H1 (cell line): ENCODE measurements around the gene MAP3K15. TPM values are rescaled to one million over a fixed set of nuclear protein-coding genes. Genes with fewer than 3 reads are reported as not detected.

Experiments
- CTCF ChIA-PET: fragments of 300-600 bp; sonication (Branson Sonifier 250); formaldehyde crosslinking; loops from one replicate; lab custom pipeline; 2021; ENCODE audit not compliant: partially characterized antibody; lab: Charles Lee
- POLR2A ChIA-PET: fragments of 300-600 bp; sonication (Branson Sonifier 250); formaldehyde crosslinking; loops from one replicate; lab custom pipeline; 2021; ENCODE audit warnings: inconsistent platforms; ENCODE audit not compliant: partially characterized antibody; lab: Charles Lee
- DNase-seq, 2 experiments: peaks; one replicate each; pipeline versions ENCODE4 v3.0.0 to v3.0.0-alpha.2; 2010 to 2022; ENCODE audit warnings: low spot score in 2 of 2, low read depth in 1 of 2, mixed read lengths in 1 of 2
- FAIRE-seq: peaks from 2 replicates; lab custom pipeline; 2011; peaks lifted over from hg19 to GRCh38; lab: Jason Lieb, UNC
- H2AFZ ChIP-seq: 2 replicates; pipeline ENCODE4 v1.8.1; 2012; ENCODE audit warnings: low read length, inconsistent platforms
- H2AK5ac ChIP-seq: 2 replicates; pipeline ENCODE4 v1.6.1; 2013; ENCODE audit warnings: low read depth, low read length
- H2BK120ac ChIP-seq: replicated peaks from 2 replicates; pipeline ENCODE3; 2013; ENCODE audit warnings: low read depth, low read length, inconsistent platforms
- H2BK12ac ChIP-seq: 2 replicates; pipeline ENCODE4 v1.6.1; 2013; ENCODE audit warnings: low read depth, low read length
- H2BK15ac ChIP-seq: 2 replicates; pipeline ENCODE4 v1.6.1; 2013; ENCODE audit warnings: low read length
- H2BK20ac ChIP-seq: 2 replicates; pipeline ENCODE4 v1.6.1; 2013; ENCODE audit warnings: low read length
- H2BK5ac ChIP-seq: 2 replicates; pipeline ENCODE4 v1.6.1; 2013; ENCODE audit warnings: low read depth, low read length
- H3K14ac ChIP-seq: 2 replicates; pipeline ENCODE4 v1.6.1; 2013; ENCODE audit warnings: inconsistent platforms; ENCODE audit not compliant: insufficient read length
- H3K18ac ChIP-seq: 2 replicates; pipeline ENCODE4 v1.6.1; 2013; ENCODE audit warnings: low read length; ENCODE audit errors: extremely low read depth
- H3K23ac ChIP-seq: 2 replicates; pipeline ENCODE4 v1.6.1; 2013; ENCODE audit warnings: inconsistent platforms; ENCODE audit not compliant: insufficient read length
- H3K23me2 ChIP-seq: 2 replicates; pipeline ENCODE4 v1.6.1; 2013; ENCODE audit warnings: low read depth, low read length
- H3K27ac ChIP-seq: 2 replicates; pipeline ENCODE4 v1.6.1; 2011; ENCODE audit warnings: low read depth, low read length, inconsistent platforms
- H3K27me3 ChIP-seq, 4 experiments: replicated peaks in 1 of 4; 1 replicate in 1 of 4; 2 replicates in 3 of 4; pipeline versions ENCODE4 v1.6.1 to v1.8.1; 2011 to 2013; ENCODE audit warnings: low read length in 3 of 4, mild to moderate bottlenecking in 3 of 4, inconsistent platforms in 2 of 4, mixed read lengths in 2 of 4, moderate library complexity in 1 of 4; ENCODE audit not compliant: control insufficient read depth in 3 of 4, insufficient read depth in 3 of 4; ENCODE audit errors: extremely low read depth in 1 of 4
- H3K36me3 ChIP-seq, 4 experiments: 2 replicates each; pipeline versions ENCODE4 v1.6.1 to v1.8.1; 2011 to 2013; ENCODE audit warnings: mild to moderate bottlenecking in 4 of 4, low read length in 3 of 4, moderate library complexity in 2 of 4, control low read depth in 1 of 4, inconsistent platforms in 1 of 4; ENCODE audit not compliant: insufficient read depth in 4 of 4, control insufficient read depth in 2 of 4
- H3K4ac ChIP-seq: replicated peaks from 2 replicates; pipeline ENCODE3; 2013; ENCODE audit warnings: low read length, low read depth, mixed read lengths, inconsistent platforms; ENCODE audit not compliant: insufficient read length
- H3K4me1 ChIP-seq, 4 experiments: replicated peaks in 1 of 4; 1 replicate in 1 of 4; 2 replicates in 3 of 4; pipeline versions ENCODE4 v1.6.1 to v1.8.1; 2011 to 2013; ENCODE audit warnings: low read length in 3 of 4, inconsistent platforms in 2 of 4, mixed read lengths in 1 of 4; ENCODE audit not compliant: insufficient read depth in 4 of 4, control insufficient read depth in 3 of 4
- H3K4me2 ChIP-seq, 2 experiments: 2 replicates each; pipeline versions ENCODE4 v1.6.1 to v1.8.1; 2011 to 2013; ENCODE audit warnings: low read depth in 2 of 2, low read length in 2 of 2, control low read depth in 1 of 2, inconsistent platforms in 1 of 2, mild to moderate bottlenecking in 1 of 2; ENCODE audit not compliant: insufficient read depth in 1 of 2
- H3K4me3 ChIP-seq, 4 experiments: fragments of 200-600, 300-600 bp in 1 of 4; sonication (generic), shearing (Covaris generic), sonication (Bioruptor Twin) in 1 of 4; 2 replicates each; pipeline versions ENCODE4 v1.5.1 to v1.8.1; 2011 to 2016; ENCODE audit warnings: low read length in 4 of 4, low read depth in 3 of 4, control low read depth in 2 of 4, inconsistent platforms in 2 of 4, mild to moderate bottlenecking in 2 of 4, mixed read lengths in 1 of 4, moderate library complexity in 1 of 4; ENCODE audit not compliant: insufficient read depth in 2 of 4; ENCODE audit errors: extremely low read depth in 1 of 4
- H3K56ac ChIP-seq: replicated peaks from 2 replicates; pipeline ENCODE3; 2013; ENCODE audit warnings: low read depth, mild to moderate bottlenecking, mixed read lengths, low read length, inconsistent platforms; ENCODE audit not compliant: insufficient read length
- H3K79me1 ChIP-seq: 2 replicates; pipeline ENCODE4 v1.6.1; 2013; ENCODE audit warnings: low read depth, low read length, control low read depth
- H3K79me2 ChIP-seq, 2 experiments: 2 replicates each; pipeline versions ENCODE4 v1.6.1 to v1.8.1; 2012 to 2013; ENCODE audit warnings: low read length in 2 of 2, mild to moderate bottlenecking in 2 of 2, inconsistent platforms in 1 of 2; ENCODE audit not compliant: insufficient read depth in 2 of 2, control insufficient read depth in 1 of 2
- H3K9ac ChIP-seq, 4 experiments: replicated peaks in 1 of 4; 1 replicate in 1 of 4; 2 replicates in 3 of 4; pipeline versions ENCODE4 v1.6.1 to v1.8.1; 2011 to 2013; ENCODE audit warnings: low read depth in 3 of 4, low read length in 3 of 4, control low read depth in 2 of 4, mild to moderate bottlenecking in 2 of 4, moderate library complexity in 2 of 4, inconsistent platforms in 1 of 4; ENCODE audit errors: extremely low read depth in 1 of 4
- H3K9me3 ChIP-seq, 2 experiments: 2 replicates each; pipeline versions ENCODE4 v1.6.1 to v1.8.1; 2012 to 2013; ENCODE audit warnings: mild to moderate bottlenecking in 2 of 2, moderate library complexity in 2 of 2, control low read depth in 1 of 2, inconsistent platforms in 1 of 2, low read depth in 1 of 2, low read length in 1 of 2, mixed read lengths in 1 of 2; ENCODE audit not compliant: insufficient read depth in 2 of 2
- H4K20me1 ChIP-seq, 2 experiments: replicated peaks in 1 of 2; 2 replicates each; pipeline versions ENCODE3 to v1.8.1; 2011 to 2013; ENCODE audit warnings: inconsistent platforms in 2 of 2, low read length in 2 of 2, mild to moderate bottlenecking in 1 of 2; ENCODE audit not compliant: insufficient read depth in 2 of 2, control insufficient read depth in 1 of 2
- H4K5ac ChIP-seq: 2 replicates; pipeline ENCODE4 v1.6.1; 2013; ENCODE audit warnings: low read length, low read depth, mixed read lengths, inconsistent platforms; ENCODE audit not compliant: insufficient read length
- H4K8ac ChIP-seq: 2 replicates; pipeline ENCODE4 v1.8.0; 2013; ENCODE audit warnings: mild to moderate bottlenecking, moderate library complexity, low read length, inconsistent platforms; ENCODE audit not compliant: insufficient read depth; ENCODE audit errors: extremely low read depth
- H4K91ac ChIP-seq: replicated peaks from 2 replicates; pipeline ENCODE3; 2013; ENCODE audit warnings: low read length, mixed read lengths, inconsistent platforms; ENCODE audit not compliant: insufficient read length
- FOSL1 ChIP-seq: IDR thresholded peaks from 2 replicates; pipeline ENCODE4 v1.6.1; 2011; ENCODE audit warnings: mild to moderate bottlenecking, low read depth, low read length, moderate library complexity; ENCODE audit not compliant: insufficient read depth
- KDM4A ChIP-seq: IDR thresholded peaks from one replicate; pipeline ENCODE4 v1.7.1; 2012; ENCODE audit warnings: low read depth, mild to moderate bottlenecking, moderate library complexity, low read length, inconsistent platforms; ENCODE audit not compliant: severe bottlenecking
- WGBS, 2 experiments: shearing (Covaris generic) in 1 of 2; methylation state at CpG; one replicate each; pipeline versions ENCODE4 v1.1.6 to v1.1.7; 2013 to 2015; ENCODE audit warnings: low lambda C conversion rate in 2 of 2, mixed read lengths in 2 of 2, inconsistent platforms in 1 of 2, low coverage in 1 of 2, missing lambda C conversion rate in 1 of 2; ENCODE audit not compliant: insufficient replicate concordance in 2 of 2, insufficient coverage in 1 of 2, insufficient read length in 1 of 2; ENCODE audit errors: extremely low coverage in 1 of 2, missing lambda C conversion rate in 1 of 2; 5-methylcytosine and 5-hydroxymethylcytosine counted together
- polyA plus RNA-seq, 7 experiments: library from polyadenylated mRNA; depleted of rRNA in 3 of 7; stranded (reverse) in 5 of 7; unstranded in 2 of 7; fragments of >200 nt in 5 of 7; fragments of 200-250 nt in 2 of 7; gene quantifications; 1 replicate in 5 of 7; 2 replicates in 1 of 7; 4 replicates in 1 of 7; pipeline versions ENCODE4 v1.2.1 to v1.2.3, GENCODE V29; 2011 to 2013; ENCODE audit warnings: missing spikeins in 2 of 7, mixed read lengths in 2 of 7
- total RNA-seq: library from RNA; stranded (reverse); fragmentation: NEBNext Ultra II Directional; extraction: Animal tissue kit (Norgen Biotek cat#: 25700); gene quantifications from 2 replicates; pipeline ENCODE4 v1.2.1, GENCODE V29; 2021

The MAP3K15 gene
- total and polyA plus RNA-seq, 2 of the 8 experiments (the other 6 are each of a cell fraction or from before 2014, with no cell fraction given): 1.8 to 2.4 TPM

GRCh38 chrX:19375546-19375945 is 139.8 kb downstream of the MAP3K15 start:
- POLR2A ChIA-PET: no interaction called here
- Histone ChIP-seq H3K27ac (no peak overlapping the region), H3K4ac (no peak overlapping the region), H3K18ac (no peak overlapping the region), H2BK20ac (no peak overlapping the region), H2AFZ (no peak overlapping the region), H3K9me3 (no peaks in the 10 kb centered on the region), H4K8ac (no peak overlapping the region), H3K4me2 (no peak overlapping the region), H3K4me3 (no peak overlapping the region), H3K23ac (no peak overlapping the region), H2BK15ac (no peak overlapping the region), H4K5ac (no peak overlapping the region), H3K79me2 (no peaks in the 10 kb centered on the region), H3K56ac (no peak overlapping the region), H3K9ac (no peak overlapping the region), H4K91ac (no peak overlapping the region), H2BK120ac (no peak overlapping the region), H3K4me1 (0 out of 7 replicates have a peak, but pooled peaks cover 0 to 4% (median 0%) of the 10 kb centered on the region in 4 experiments), H2BK12ac (no peak overlapping the region), H3K36me3 (no peaks in the 10 kb centered on the region), H3K14ac (no peak overlapping the region), H2BK5ac (no peak overlapping the region), H3K27me3 (peaks cover 0 to 5% (median 3%) of the 10 kb centered on the region in 4 experiments; a peak in 3 of 7 replicates), H3K23me2 (peaks cover 9% of the 10 kb centered on the region; the same call in 1 of the 2 replicates), H3K79me1 (no peaks in the 10 kb centered on the region), H2AK5ac (no peak overlapping the region), H4K20me1 (no peaks in the 10 kb centered on the region)
- FAIRE-seq: no peak
- WGBS, 2 experiments: 60% methylated on average over 1 of the region's 8 CpGs; no CpG with 5 or more reads in 1 of the 2 experiments
- no peak for DNase-seq
- CTCF ChIA-PET: interaction anchor here (0.6 kb wide), 1 partner anchor 160 kb away, joined by 3 read pairs; no protein-coding TSS in a partner anchor
- TF ChIP-seq KDM4A (no peak), FOSL1 (no peak)
